HAP-1 (cell line): ENCODE data around the gene CA12.

ENCODE experiments used
- DNase-seq, 2 experiments: peaks; one replicate each; pipeline ENCODE4 v3.0.0-alpha.2; 2016 to 2020; ENCODE audit warnings: low spot score in 2 of 2
- H3K27me3 ChIP-seq: fragments of 250-450 bp; sonication (Bioruptor Pico); 2 replicates; pipeline ENCODE4 v1.5.1; 2020; ENCODE audit warnings: low read depth, mild to moderate bottlenecking, moderate library complexity
- H3K36me3 ChIP-seq: fragments of 250-450 bp; sonication (Bioruptor Pico); replicated peaks from 2 replicates; pipeline ENCODE4 v1.5.1; 2020; ENCODE audit warnings: mild to moderate bottlenecking
- H3K4me1 ChIP-seq: fragments of 250-450 bp; sonication (Bioruptor Pico); 2 replicates; pipeline ENCODE4 v1.5.1; 2020; ENCODE audit warnings: mild to moderate bottlenecking
- H3K4me3 ChIP-seq: fragments of 250-450 bp; sonication (Bioruptor Pico); 2 replicates; pipeline ENCODE4 v1.5.1; 2020; ENCODE audit warnings: mild to moderate bottlenecking, moderate library complexity
- H3K9me3 ChIP-seq: fragments of 250-450 bp; sonication (Bioruptor Pico); 2 replicates; pipeline ENCODE4 v1.5.1; 2020; ENCODE audit warnings: mild to moderate bottlenecking, moderate library complexity
- in situ Hi-C: fragments of 300-500 bp; cut with MboI; formaldehyde crosslinking; loops from 3 replicates; pipeline ENCODE4 v1.14.3; 2020; ENCODE audit warnings: low sequenced_read_pairs, inconsistent platforms, mixed read lengths

CA12 gene

DNA sequence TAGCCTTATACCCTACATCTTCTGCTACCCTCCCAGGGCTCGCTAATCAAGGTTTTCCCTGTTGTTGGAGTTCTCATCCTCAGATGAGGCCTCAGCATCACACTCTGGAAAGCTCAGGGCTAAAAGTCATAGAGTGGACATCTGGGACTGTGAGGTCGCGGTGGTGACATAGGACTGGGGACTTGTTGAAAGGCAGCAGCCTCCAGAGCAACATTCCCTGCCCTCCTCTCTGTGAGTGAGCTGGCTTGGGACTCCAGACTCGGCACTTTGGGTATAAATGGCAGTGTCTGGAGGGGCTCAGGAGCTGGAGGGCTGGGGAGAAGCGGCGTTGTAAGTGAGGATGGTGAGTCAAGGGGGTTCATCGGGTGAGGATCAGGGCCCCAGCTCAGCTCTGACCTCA is 2.7 kb downstream of the CA12 start:
- in situ Hi-C loops = no loop called here
- peaks cover 100% of the 10 kb centered on the region for H3K27me3 ChIP-seq
- no peak for DNase-seq
- H3K9me3 ChIP-seq = no peaks in the 10 kb centered on the region
- no peaks in the 10 kb centered on the region for H3K36me3 ChIP-seq
- H3K4me3 ChIP-seq = no peak overlapping the region
- H3K4me1 ChIP-seq = no peaks in the 10 kb centered on the region

DNA sequence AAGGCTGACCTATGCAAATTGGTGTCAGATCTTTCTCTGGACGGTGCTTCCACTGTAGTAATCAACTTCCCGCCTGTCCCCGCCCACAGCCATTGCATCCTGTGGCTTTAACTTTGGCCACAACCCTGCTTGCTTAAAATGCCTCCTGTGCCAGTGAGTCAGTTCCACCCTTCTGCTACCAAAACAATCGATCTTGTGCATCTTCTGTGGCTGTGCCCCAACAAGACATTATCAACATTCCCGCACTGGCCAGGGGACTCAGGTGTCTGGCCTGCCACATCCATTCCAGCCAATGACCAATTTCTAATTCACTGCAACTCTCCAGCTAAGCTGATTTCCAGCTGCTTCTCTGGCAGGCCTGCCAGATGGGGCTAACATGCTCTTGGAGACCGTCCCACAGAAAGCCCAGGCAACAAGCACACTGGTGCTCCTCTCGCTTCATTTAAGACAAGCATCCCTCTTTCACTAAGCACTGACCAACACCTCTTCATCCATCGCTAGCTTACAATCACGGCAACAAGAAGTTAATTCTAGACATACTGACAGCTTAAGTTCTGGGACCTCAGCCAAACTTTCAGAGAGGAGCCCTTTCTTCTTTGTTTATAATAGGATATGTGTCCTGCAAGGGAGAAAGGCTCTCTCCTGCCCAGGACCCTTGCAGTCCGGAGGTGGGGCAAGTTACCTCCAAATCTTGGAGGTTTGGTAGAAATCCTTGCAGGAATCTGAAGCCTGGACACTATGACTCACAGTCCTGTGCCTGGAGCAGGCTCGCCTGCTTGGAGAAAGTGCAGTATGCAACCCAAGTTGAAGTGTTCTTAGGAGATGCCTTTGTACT is 6.7 kb downstream of the CA12 start:
- in situ Hi-C loops = no loop called here
- Histone ChIP-seq H3K27me3 (peaks cover 68% of the 10 kb centered on the region), H3K4me1 (no peaks in the 10 kb centered on the region), H3K4me3 (no peak overlapping the region), H3K9me3 (no peaks in the 10 kb centered on the region), H3K36me3 (no peaks in the 10 kb centered on the region)
- DNase-seq = peak; percentile 56 to 68

DNA sequence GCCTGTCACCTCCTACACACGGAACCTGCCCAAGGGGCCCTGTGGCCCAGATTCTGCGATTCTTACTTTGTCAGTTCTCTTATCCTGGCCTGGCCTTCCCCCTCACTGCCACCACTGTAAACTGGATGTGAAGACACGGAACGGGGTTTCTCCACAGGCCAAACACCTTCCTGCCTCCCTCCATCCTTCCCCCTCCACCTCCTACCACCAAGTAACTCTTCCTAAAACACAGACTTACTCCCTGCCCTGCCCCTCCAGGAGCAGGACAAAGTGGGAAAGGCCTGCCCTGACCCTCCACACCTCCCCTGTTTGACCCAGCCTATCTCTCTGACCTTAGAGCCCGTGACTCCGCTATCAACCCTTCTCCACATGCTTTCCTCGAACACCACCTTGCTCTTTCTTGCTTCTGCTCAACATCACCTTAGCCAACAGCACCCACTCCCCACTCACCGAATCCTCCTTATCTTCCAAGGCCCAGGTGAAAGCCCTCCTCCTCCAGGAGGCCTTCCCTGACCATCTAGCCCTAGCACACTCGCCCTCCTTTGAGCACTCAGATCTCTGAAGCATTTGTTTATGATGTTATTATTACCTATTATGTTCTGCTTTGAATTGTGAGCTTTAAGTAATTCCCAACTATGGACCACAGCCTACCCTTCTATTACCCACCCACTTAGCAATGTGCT is 7.6 kb downstream of the CA12 start:
- Histone ChIP-seq H3K4me3 (no peak overlapping the region), H3K4me1 (no peaks in the 10 kb centered on the region), H3K36me3 (no peaks in the 10 kb centered on the region), H3K27me3 (peaks cover 59% of the 10 kb centered on the region), H3K9me3 (no peaks in the 10 kb centered on the region)
- DNase-seq = no peak
- in situ Hi-C loops = no loop called here

DNA sequence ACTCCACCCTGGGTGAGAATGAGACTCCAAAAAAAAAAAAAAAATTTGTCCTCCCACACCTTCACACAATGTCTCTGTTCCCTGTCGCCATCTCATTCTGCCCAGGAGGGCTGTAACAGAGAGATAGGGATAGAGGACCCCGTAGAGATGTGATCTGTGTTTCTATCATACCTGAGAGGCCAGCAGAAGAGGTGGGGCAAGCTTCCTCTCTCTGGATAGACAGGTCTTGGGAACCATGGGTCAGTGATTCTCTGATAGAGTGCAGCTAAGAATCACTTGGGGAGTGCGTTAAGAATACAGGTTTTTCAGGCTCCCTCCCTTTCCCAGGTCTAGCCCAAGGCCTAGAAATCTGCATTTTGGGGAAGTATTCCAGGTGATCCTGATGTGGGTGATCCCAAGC is 8.3 kb downstream of the CA12 start:
- H3K27me3 ChIP-seq = peaks cover 52% of the 10 kb centered on the region
- in situ Hi-C loops = no loop called here
- no peaks in the 10 kb centered on the region for H3K9me3 ChIP-seq
- no peak overlapping the region for H3K4me3 ChIP-seq
- H3K4me1 ChIP-seq = no peaks in the 10 kb centered on the region
- H3K36me3 ChIP-seq = no peaks in the 10 kb centered on the region
- no peak for DNase-seq

DNA sequence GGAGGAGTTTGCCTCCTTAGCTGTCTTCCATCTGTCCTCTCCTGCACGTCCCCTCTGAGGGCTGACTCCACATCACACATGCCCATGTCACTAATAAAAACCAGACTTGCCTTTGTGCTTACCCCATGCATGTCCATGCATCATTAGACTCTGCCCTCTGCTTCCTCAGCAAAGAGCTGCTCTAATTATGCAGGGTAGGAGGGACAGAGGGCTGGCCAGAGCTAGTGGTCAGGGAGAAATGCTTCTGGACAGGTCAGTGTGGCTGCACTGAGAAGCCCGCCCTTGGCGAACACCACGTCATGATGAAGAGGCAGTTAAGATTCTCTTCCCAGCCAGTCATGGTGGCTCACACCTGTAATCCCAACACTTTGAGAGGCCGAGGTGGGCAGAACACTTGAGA is 8.9 kb downstream of the CA12 start:
- no peak overlapping the region for H3K4me3 ChIP-seq
- no peaks in the 10 kb centered on the region for H3K9me3 ChIP-seq
- no peaks in the 10 kb centered on the region for H3K4me1 ChIP-seq
- no peaks in the 10 kb centered on the region for H3K36me3 ChIP-seq
- DNase-seq = no peak
- in situ Hi-C loops = no loop called here
- peaks cover 51% of the 10 kb centered on the region for H3K27me3 ChIP-seq

DNA sequence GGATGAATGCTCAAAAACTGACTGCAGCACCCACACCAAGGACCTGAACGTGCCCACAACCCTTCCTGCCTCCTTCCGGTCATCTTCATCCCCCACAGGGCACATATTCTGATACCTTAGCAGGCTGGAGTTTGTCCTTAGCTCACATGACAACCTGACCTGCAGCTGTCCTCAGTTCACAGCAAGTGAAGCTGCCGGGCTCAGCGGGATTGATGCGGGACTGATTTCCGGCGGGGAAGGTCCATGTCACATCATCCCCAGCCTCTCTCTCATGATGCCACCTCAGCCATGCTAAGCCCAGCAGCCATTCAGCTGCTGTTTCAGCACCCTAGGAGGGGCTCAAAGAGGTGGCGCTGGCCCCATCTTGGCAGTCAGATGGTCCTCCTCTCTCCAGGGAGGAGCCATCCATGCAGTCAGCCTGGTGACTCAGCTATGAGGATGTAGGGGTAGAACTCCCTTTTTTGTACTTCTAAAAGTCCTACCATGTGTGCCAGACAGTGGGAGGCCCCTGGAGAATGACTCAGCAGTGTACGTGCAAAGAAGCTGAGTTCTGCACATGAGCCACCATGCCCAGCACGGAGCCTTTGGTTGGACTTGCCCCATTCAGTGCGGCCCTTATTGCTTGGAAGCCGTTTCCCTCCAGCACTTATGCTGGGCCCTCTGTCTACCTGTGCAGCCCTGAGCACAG is 9.5 kb downstream of the CA12 start:
- no peaks in the 10 kb centered on the region for H3K36me3 ChIP-seq
- peaks cover 51% of the 10 kb centered on the region for H3K27me3 ChIP-seq
- no peaks in the 10 kb centered on the region for H3K4me1 ChIP-seq
- no peak for DNase-seq
- in situ Hi-C loops = no loop called here
- no peak overlapping the region for H3K4me3 ChIP-seq
- no peaks in the 10 kb centered on the region for H3K9me3 ChIP-seq

DNA sequence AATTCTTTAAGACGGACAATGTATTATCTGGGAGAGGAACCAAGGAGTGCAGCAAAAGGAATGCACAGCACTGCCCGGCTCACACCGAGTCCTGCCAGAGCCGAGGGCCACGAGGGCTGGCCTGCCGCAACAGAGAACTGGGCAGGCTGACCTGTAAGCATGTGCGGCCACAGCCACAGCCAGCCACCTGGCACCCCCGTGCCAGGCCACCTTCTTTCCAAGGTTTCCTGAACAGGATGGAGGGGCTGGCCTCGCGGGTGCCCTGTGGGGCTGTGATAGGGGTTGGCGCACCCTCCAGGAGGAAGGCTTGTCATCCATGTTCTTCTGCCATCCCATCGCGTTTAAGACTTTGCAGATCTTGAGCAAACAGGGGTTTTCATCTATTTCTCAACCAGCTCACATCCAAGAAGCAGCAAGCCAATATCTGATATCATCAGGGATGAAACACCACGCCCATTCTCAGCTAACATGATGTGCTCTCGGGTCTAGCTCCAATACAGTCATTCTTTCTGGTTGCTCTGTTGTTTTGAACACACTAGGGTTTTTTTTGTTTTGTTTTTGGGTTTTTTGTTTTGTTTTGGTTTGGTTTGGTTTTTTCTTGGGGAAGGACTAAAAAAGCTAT is 10.2 kb downstream of the CA12 start:
- Histone ChIP-seq H3K36me3 (no peaks in the 10 kb centered on the region), H3K27me3 (peaks cover 51% of the 10 kb centered on the region), H3K4me1 (no peaks in the 10 kb centered on the region), H3K9me3 (no peaks in the 10 kb centered on the region), H3K4me3 (no peak overlapping the region)
- DNase-seq = no peak
- in situ Hi-C loops = no loop called here

DNA sequence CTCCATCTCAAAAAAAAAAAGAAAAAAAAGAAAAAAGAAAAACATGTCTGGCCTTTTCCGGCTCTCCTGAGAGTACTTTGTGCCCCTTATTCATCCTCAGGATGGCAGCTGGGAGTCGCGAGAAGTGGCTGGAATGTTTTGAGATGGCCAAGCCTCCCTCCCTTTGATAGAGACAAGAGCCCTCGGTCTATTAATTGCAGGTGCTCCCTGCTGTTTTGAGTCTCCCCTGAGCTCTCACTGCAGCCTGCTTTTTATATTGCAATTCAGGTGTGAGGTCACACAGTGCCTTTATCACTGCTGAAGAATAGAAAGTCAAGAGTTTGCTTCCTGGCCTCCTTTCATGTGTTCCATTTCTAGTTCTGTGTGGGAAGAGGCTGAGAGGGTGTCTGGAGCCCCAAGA is 10.9 kb downstream of the CA12 start:
- in situ Hi-C loops = no loop called here
- no peaks in the 10 kb centered on the region for H3K36me3 ChIP-seq
- H3K4me1 ChIP-seq = no peaks in the 10 kb centered on the region
- no peaks in the 10 kb centered on the region for H3K9me3 ChIP-seq
- no peak overlapping the region for H3K4me3 ChIP-seq
- no peak for DNase-seq
- peaks cover 51% of the 10 kb centered on the region for H3K27me3 ChIP-seq

DNA sequence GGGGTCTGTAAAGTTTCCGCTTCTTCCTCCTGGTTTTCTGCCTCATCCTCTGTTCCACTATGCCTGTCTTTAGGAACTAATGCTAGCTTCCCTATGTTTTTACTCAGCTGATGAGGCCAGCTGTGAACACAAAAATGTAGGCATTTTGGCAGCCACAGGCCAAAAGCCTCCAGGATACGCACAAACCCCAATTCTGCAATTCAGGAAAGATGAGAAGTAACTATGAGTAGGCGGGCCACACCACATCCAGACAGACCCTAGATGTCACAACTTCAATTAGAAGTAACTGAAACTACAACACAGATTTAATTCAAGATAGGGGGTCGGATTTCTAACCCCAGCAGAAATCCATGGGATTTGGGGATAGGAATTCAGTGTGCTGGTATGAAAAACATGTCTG is 11.9 kb downstream of the CA12 start:
- no peaks in the 10 kb centered on the region for H3K36me3 ChIP-seq
- in situ Hi-C loops = no loop called here
- no peak for DNase-seq
- no peak overlapping the region for H3K4me3 ChIP-seq
- peaks cover 50% of the 10 kb centered on the region for H3K27me3 ChIP-seq
- H3K4me1 ChIP-seq = no peaks in the 10 kb centered on the region
- no peaks in the 10 kb centered on the region for H3K9me3 ChIP-seq

DNA sequence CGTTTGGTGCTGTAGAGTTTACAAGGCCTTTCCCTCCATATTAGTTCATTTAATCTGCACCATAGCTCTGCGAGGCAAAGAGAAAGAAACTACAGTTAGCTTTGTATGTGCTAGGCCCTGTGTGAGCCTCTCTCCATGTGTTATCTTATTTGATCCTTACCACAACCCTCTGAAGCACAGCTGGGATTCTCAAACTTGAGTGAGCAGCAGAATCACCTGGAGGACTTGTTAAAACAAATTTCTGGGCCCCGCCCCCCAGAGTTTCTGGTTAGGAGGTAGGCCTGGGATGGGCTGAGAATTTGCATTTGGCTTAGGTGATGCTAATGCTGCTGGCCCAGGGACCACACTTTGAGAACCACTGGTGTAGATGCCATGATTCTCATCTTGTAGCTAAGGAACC is 12.3 kb downstream of the CA12 start:
- in situ Hi-C loops = no loop called here
- H3K4me3 ChIP-seq = no peak overlapping the region
- no peaks in the 10 kb centered on the region for H3K9me3 ChIP-seq
- no peaks in the 10 kb centered on the region for H3K36me3 ChIP-seq
- H3K4me1 ChIP-seq = no peaks in the 10 kb centered on the region
- DNase-seq = no peak
- peaks cover 50% of the 10 kb centered on the region for H3K27me3 ChIP-seq

DNA sequence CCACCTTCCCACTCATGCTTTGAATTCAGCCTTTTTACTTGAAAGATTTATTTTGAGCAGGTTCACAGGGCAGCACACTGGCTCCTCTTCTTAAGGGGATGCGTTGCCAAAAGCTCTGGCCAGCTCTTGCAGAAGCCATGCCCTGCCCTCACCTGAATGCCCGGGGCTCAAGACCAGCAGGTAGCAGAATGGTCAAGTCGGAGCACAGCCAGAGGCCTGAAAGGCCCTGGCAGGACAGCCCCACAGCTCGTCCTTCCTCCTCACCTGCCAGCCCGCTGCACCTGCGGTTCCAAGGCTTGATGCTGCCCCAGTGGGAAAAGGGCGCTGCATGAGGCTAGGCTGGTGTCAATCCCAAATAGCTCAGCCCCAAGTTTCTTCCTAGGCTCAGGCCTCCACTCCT is 13.1 kb downstream of the CA12 start:
- in situ Hi-C loops = no loop called here
- H3K4me1 ChIP-seq = no peaks in the 10 kb centered on the region
- H3K4me3 ChIP-seq = no peak overlapping the region
- H3K36me3 ChIP-seq = no peaks in the 10 kb centered on the region
- H3K27me3 ChIP-seq = peaks cover 47% of the 10 kb centered on the region
- no peak for DNase-seq
- no peaks in the 10 kb centered on the region for H3K9me3 ChIP-seq

DNA sequence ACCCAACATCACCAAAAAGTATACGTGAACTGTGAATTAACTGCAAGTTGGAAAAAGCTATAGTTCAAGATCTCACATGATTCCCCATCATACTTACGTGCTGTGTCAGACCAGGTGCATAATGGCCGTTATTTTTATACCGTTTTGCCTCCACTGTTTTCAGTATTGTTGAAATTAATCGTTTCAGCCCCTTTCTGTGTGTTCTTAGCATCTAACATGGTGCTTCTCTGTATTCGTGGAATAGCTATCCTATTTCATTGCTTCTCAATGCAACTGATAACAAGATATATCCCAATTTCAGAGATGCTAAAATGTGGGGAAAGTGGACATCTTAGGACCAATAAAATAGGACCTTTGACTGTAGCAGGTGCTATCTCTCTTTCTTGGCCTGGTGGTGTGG is 13.7 kb downstream of the CA12 start:
- Histone ChIP-seq H3K36me3 (no peaks in the 10 kb centered on the region), H3K9me3 (no peaks in the 10 kb centered on the region), H3K4me1 (no peaks in the 10 kb centered on the region), H3K4me3 (no peak overlapping the region), H3K27me3 (peaks cover 49% of the 10 kb centered on the region)
- no peak for DNase-seq
- in situ Hi-C loops = no loop called here

DNA sequence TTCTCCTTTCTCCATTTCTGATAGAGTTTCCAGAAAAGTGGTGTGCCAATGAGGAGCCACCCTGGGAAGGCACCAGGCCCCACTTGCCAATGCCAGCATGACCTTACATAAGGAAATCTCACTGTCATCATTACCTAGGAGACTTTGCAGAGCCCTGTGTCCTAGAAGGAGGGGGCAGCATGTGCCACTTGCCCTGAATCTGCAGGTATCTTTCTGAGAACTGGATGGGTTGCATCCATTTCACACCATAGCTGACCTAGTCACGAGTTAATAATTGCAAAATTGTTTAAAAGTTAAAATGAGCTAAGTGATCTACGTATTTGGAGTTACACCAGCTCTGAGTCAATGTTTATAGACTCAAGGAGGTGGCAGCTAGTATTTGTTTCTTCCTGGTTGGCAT is 14.3 kb downstream of the CA12 start:
- Histone ChIP-seq H3K27me3 (peaks cover 54% of the 10 kb centered on the region), H3K36me3 (no peaks in the 10 kb centered on the region), H3K4me1 (peaks cover 2% of the 10 kb centered on the region), H3K9me3 (no peaks in the 10 kb centered on the region), H3K4me3 (no peak overlapping the region)
- no peak for DNase-seq
- in situ Hi-C loops = no loop called here

DNA sequence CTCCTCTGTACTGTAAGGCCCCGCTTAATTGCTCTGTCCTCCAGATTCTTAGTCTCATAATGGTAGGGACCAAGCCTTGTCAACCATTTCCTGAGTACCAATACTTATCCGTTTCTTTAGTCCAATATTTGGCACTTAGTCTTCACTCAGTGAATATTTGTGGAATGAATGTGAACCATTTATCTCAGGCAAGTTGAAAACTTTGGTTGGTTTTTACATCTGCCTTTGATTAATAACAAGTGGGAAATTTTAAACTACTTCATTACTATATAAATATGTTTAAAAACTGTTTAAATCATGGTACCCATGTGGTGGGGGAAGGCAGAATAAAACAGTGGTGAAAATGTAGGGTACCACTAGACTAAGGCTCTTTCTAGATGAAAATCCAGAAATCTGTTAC is 15.2 kb downstream of the CA12 start:
- H3K27me3 ChIP-seq = peaks cover 55% of the 10 kb centered on the region
- H3K9me3 ChIP-seq = no peaks in the 10 kb centered on the region
- no peak overlapping the region for H3K4me3 ChIP-seq
- peaks cover 12% of the 10 kb centered on the region for H3K4me1 ChIP-seq
- no peaks in the 10 kb centered on the region for H3K36me3 ChIP-seq
- in situ Hi-C loops = no loop called here
- DNase-seq = no peak
